ENCODE results near the gene PPP2R2C. TPM values are rescaled to one million over a fixed set of nuclear protein-coding genes. Genes with fewer than 3 reads are reported as not detected.

PPP2R2C gene
- total and polyA plus RNA-seq, 2 of the 4 experiments (the other 2 are of a cell fraction): 0.03 TPM; not detected in 1

GRCh38 chr4:6318206-6318605 lies 154.2 kb downstream of the PPP2R2C start:
- Histone ChIP-seq H3K36me3 (ENCODE audit: control insufficient read depth, insufficient read depth, low read length) (no peaks in the 10 kb centered on the region), H4K91ac (ENCODE audit: insufficient read depth, low read depth, low read length) (no peak overlapping the region), H3K9me1 (ENCODE audit: insufficient read depth, low read length) (no peaks in the 10 kb centered on the region), H2BK20ac (ENCODE audit: low read depth, low read length) (no peak overlapping the region), H3K56ac (ENCODE audit: extremely low read depth, insufficient read depth, low read length) (no peak overlapping the region), H3K23ac (ENCODE audit: low read depth, low read length) (no peak overlapping the region), H4K20me1 (ENCODE audit: insufficient read depth, low read length) (no peaks in the 10 kb centered on the region), H2AFZ (replicated peaks; ENCODE audit: low read length, poor library complexity) (no peak overlapping the region), H2BK15ac (ENCODE audit: low read depth, low read length) (no peak overlapping the region), H2AK9ac (replicated peaks; ENCODE audit: low read depth, low read length, poor library complexity) (no peak overlapping the region), H3K4me1 (ENCODE audit: control insufficient read depth, insufficient read depth, low read length) (no peaks in the 10 kb centered on the region), H2BK5ac (ENCODE audit: low read depth, low read length, poor library complexity, severe bottlenecking) (no peak overlapping the region), H3K79me1 (ENCODE audit: low read depth in 1 of 2, low read length in 2 of 2) (no peaks in the 10 kb centered on the region), H2BK120ac (ENCODE audit: low read depth, low read length) (no peak overlapping the region), H3K4me3 (ENCODE audit: insufficient read depth, low read depth, low read length) (no peak overlapping the region), H3K9ac (ENCODE audit: low read depth, low read length) (no peak overlapping the region), H3K4ac (ENCODE audit: low read depth, low read length) (no peak overlapping the region), H3K14ac (replicated peaks; ENCODE audit: low read depth, low read length) (no peak overlapping the region), H4K5ac (ENCODE audit: low read depth, low read length) (no peak overlapping the region), H3K4me2 (ENCODE audit: low read depth, low read length) (no peak overlapping the region), H3K18ac (ENCODE audit: low read depth, low read length) (no peak overlapping the region), H3K9me3 (ENCODE audit: control insufficient read depth, insufficient read depth, low read length) (peaks cover 3% of the 10 kb centered on the region), H4K8ac (ENCODE audit: low read depth in 2 of 2, low read length in 2 of 2) (no peak overlapping the region), H3K27me3 (ENCODE audit: control insufficient read depth, insufficient read depth, low read length) (peaks cover 21% of the 10 kb centered on the region), H3K27ac (ENCODE audit: insufficient read depth, low read length) (no peak overlapping the region), H2AK5ac (ENCODE audit: low read depth, low read length) (no peak overlapping the region)
- no TSS peak for BruUV-seq (replicated peaks)
- no peak for DNase-seq
- intact Hi-C loops (cut with micrococcal nuclease): no loop called here
- in situ Hi-C loops (cut with MboI; ENCODE audit: low sequenced_read_pairs): no loop called here
- POLR2A ChIA-PET (ENCODE audit: unreplicated experiment): no interaction called here
- CTCF ChIA-PET: interaction anchor here (3.5 kb wide), 1 partner anchor 68 kb away, joined by 13 read pairs; no protein-coding TSS in a partner anchor
- TF ChIP-seq, protein P1, sequence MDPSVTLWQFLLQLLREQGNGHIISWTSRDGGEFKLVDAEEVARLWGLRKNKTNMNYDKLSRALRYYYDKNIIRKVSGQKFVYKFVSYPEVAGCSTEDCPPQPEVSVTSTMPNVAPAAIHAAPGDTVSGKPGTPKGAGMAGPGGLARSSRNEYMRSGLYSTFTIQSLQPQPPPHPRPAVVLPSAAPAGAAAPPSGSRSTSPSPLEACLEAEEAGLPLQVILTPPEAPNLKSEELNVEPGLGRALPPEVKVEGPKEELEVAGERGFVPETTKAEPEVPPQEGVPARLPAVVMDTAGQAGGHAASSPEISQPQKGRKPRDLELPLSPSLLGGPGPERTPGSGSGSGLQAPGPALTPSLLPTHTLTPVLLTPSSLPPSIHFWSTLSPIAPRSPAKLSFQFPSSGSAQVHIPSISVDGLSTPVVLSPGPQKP (IDR thresholded peaks at IDR 0.05; ENCODE audit: borderline replicate concordance, low read depth, low read length): no peak
- WGBS, 2 experiments (ENCODE audit: extremely low coverage in 2 of 2, insufficient read length in 1 of 2): no CpG with 5 or more reads among the region's 12 CpGs
- ATAC-seq (ENCODE audit: low read depth): no peak
- dilution Hi-C loops (cut with HindIII; ENCODE audit: low sequenced_read_pairs, unreplicated experiment): no loop called here

All from IMR-90 (cell line).